IMR-90 (cell line): Measurements from ENCODE around the gene MCM5.

Source experiments
- BHLHE40 ChIP-seq: fragments of 150-350 bp; IDR thresholded peaks from 2 replicates; pipeline ENCODE4 v1.6.1; 2016; ENCODE audit warnings: mild to moderate bottlenecking, low read depth, low read length
- CEBPB ChIP-seq: IDR thresholded peaks from 2 replicates; pipeline ENCODE4 v1.6.1; 2012; ENCODE audit warnings: low read depth, low read length, improper control_type of control experiment
- CHD1 ChIP-seq: IDR thresholded peaks from 2 replicates; pipeline ENCODE4 v1.6.1; 2012; ENCODE audit warnings: low read depth, low read length, improper control_type of control experiment
- CTCF ChIP-seq: conservative IDR thresholded peaks from 2 replicates; pipeline ENCODE4 v1.5.1; 2012; ENCODE audit warnings: mild to moderate bottlenecking, low read depth, low read length, improper control_type of control experiment
- ELK1 ChIP-seq: fragments of 150-350 bp; IDR thresholded peaks from 2 replicates; pipeline ENCODE4 v1.6.1; 2016; ENCODE audit warnings: low read depth, mild to moderate bottlenecking, low read length, moderate library complexity, borderline replicate concordance
- MAZ ChIP-seq: IDR thresholded peaks from 2 replicates; pipeline ENCODE4 v1.6.1; 2012; ENCODE audit warnings: low read depth, mild to moderate bottlenecking, low read length, improper control_type of control experiment, moderate library complexity, borderline replicate concordance
- RAD21 ChIP-seq: IDR thresholded peaks from 2 replicates; pipeline ENCODE4 v1.6.1; 2012; ENCODE audit warnings: low read length, improper control_type of control experiment
- RCOR1 ChIP-seq: IDR thresholded peaks from 2 replicates; pipeline ENCODE4 v1.6.1; 2012; ENCODE audit warnings: mild to moderate bottlenecking, low read length, improper control_type of control experiment; ENCODE audit not compliant: insufficient replicate concordance
- USF2 ChIP-seq: fragments of 150-350 bp; IDR thresholded peaks from 2 replicates; pipeline ENCODE4 v1.6.1; 2017; ENCODE audit warnings: mild to moderate bottlenecking, antibody characterized with exemption, low read length, low read depth

GRCh38 chr22:35449829-35450689 lies 50.1 kb downstream of the MCM5 start:
- TF ChIP-seq CEBPB (no peak), CTCF (no peak), CHD1 (no peak), ELK1 (no peak), USF2 (no peak), RAD21 (no peak), RCOR1 (no peak), MAZ (no peak), BHLHE40 (no peak)
